IPS-18c (cell line): ENCODE measurements around the gene CACNA1D.

Experiments
- H3K4me3 ChIP-seq: 2 replicates; pipeline ENCODE4 v1.7.0; 2013; ENCODE audit warnings: low read depth, mild to moderate bottlenecking, low read length, moderate library complexity; ENCODE audit not compliant: insufficient read depth
- H3K9me3 ChIP-seq: one replicate; pipeline ENCODE4 v1.6.1; 2013; ENCODE audit warnings: mild to moderate bottlenecking, low read length, moderate library complexity; ENCODE audit not compliant: control insufficient read depth, insufficient read depth

The CACNA1D gene

DNA sequence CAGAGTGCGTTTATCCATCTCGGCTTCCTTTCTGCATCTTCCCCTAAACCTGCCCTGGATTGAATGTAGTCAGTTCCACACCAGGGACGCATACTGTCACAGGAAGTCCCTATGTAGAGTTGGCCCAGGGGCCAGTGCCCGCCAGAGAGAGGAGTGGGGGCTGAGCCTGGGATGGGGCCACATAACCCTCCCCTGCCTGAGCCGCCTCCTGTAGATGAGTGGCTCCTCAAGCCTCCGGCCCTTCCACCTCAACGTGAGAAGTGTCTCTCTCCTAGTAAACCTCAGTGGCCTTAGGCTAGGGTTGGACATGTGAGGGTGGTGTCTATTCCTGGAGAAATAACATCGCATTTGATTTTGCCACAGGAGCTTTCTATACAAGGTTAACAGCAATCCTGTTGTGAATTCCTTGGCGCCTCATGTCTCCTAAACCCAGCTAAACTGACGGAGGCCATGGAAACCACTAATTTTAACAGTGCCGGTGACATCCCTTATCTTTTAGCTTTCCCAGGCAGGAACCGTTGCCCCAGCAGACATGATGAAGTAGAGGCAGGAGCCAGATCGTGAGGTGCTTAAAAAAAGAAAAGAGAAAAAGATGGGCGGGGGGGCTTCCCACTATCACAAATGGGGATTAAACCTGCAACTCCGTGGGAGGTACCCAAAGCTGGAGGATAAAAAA lies 180.7 kb downstream of the CACNA1D start:
- Histone ChIP-seq H3K9me3 (no peaks in the 10 kb centered on the region), H3K4me3 (no peak overlapping the region)

DNA sequence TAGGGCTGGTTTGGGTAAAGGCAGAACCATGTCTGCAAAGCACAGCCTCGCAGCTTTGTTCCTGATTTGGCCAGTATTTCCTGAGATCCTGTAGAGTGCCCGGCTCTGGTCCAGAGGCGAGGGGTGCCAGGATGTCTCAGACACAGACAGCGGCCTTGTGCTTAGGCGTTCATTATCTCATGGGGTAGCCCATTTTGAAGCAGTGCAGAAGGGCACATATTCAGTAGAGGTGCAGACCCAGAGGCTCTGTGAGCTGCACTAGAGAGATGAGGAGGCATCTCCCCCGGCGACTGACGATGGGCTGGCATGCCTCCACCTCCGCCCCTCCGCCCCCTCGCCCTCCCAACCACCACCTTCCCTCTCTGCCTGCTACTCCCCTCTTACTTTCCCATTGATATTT lies 181.5 kb downstream of the CACNA1D start:
- H3K4me3 ChIP-seq, result no peak overlapping the region

DNA sequence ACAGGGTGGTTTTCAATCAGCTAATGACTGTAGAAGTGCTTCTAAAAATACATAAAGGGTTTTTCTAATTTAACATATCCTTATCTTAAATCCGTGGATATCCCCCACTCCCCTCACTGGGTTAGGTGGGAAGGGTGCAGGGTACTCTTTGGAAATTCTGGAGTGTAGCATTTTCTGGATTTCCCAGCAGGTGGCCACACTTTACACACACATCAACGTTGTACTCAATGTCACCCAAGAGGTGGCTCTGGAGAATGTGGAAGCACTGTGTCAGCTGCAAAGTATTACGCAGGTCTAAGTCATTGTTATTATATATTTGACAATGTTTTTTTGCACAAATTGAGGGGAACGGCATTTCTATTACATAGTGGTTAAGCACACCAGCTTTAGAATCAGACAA lies 183.0 kb downstream of the CACNA1D start:
- Histone ChIP-seq H3K9me3 (no peaks in the 10 kb centered on the region), H3K4me3 (no peak overlapping the region)

More for the DNA sequence above, 181.5 kb downstream of the CACNA1D start:
- H3K9me3 ChIP-seq, result no peaks in the 10 kb centered on the region

DNA sequence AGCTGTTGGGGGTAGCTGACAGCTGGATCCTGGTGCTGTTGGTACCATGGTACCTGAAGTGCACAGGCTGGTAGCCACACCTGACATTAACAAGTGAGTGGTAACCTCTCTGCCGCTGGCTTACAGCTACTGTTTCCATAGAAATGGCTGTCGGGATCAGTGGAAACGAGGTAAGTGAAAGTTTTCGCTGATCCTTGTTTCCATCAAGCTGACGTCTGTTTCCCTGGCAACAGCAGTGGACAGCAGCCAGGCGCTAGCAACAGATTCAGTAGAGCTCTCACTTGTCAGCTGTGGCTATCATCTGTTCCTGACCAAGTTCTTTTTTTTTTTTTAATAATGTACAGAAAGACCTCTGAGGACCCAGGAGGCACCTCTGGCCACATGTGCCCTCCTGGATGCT lies 185.6 kb downstream of the CACNA1D start:
- Histone ChIP-seq H3K4me3 (no peak overlapping the region), H3K9me3 (no peaks in the 10 kb centered on the region)

DNA sequence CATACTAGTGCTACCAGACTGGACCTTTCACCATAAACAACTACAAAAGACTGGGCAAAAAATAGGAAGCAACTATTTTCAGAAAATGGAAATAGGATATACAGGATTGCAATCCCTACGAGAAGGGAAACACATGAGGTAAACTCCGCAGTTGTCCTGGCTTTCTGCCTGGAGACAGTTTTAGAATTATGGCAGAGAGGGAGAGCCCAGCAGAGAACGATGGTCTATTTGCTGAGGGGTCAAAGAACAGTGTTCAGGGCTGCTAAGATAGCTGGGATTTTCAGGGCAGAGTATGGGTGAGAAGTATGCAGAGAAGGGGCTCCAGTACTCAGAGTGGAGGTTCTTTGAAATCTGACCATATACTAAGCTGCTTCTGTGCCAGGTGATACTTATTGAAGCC lies 188.4 kb downstream of the CACNA1D start:
- H3K9me3 ChIP-seq, result no peaks in the 10 kb centered on the region

DNA sequence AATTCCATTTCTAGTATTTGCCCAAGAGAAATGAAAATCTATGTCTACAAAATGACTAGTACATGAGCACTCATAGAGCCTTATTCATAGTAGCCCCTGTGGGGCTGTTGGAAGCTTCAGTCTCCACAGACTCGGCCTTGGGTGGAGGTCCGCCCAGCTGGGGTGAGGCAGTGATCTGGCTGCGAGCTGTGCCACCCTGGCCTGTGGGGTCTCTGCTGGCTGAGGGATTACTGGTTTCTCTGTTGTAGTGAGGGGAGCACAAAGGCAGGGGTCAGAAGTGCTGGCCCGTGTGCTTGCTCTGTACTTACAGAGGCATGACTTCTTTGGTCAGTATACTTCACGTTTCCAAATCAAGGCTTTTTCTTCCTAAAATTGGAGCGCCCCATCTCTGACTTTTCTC lies 193.7 kb downstream of the CACNA1D start:
- Histone ChIP-seq H3K4me3 (no peak overlapping the region), H3K9me3 (no peaks in the 10 kb centered on the region)

More for the DNA sequence above, 188.4 kb downstream of the CACNA1D start:
- no peak overlapping the region for H3K4me3 ChIP-seq

DNA sequence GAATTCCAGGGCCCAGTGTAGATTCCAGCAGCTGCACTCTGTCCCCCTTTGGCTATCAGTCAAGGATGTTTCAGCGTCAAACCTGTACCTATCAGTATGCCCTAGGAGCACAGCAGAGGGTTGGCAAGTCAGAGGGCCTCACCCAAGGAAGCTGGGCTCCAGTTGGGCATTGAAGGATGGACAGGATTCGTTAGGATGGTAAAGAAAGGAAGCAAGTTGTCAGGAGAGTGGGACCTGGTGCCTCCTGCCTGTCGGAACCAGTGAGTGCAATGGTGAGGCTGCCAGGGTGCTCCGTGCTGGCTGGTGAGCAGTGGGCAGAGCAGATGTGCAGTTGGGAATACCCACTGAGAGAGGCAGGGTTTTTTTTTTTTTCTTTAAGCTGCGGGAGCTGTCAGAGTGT lies 194.6 kb downstream of the CACNA1D start:
- Histone ChIP-seq H3K9me3 (no peaks in the 10 kb centered on the region), H3K4me3 (no peak overlapping the region)

DNA sequence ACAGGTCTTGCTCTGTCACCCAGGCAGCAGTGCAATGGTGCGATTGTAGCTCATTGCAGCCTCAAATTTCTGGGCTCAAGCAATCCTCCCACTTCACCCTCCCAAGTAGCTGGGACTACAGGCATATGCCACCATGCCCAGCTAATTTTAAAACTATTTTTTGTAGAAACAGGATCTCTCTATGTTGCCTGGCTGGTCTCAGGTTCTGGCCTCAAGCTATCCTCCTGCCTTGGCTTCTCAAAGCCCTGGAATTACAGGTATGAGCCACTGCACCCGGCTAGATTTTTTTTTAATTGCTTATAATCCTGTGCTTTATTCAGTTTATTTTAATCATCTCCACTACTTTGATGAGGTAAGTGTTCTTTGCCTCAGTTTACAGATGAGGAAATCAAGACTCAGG lies 195.3 kb downstream of the CACNA1D start:
- no peak overlapping the region for H3K4me3 ChIP-seq
- H3K9me3 ChIP-seq, result no peaks in the 10 kb centered on the region

DNA sequence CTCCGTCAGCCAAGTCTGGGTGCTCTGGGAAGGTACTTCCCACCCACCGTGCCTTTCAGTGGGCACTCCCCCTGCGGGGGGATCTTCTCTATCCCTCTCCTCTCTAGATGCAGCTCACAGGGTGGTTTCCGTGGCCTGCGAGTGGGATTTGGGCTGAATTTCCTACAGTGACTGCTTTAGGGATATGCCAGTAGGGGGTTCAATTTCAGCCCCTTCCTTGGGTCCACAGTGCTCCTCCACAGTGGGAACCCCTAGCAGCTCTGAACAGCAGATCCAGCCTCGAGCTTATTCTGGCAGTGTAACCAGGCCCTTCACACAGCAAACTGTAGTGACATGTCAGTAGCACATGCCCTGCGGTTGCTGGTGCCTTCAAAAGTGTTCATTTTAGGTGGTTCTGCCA lies 196.1 kb downstream of the CACNA1D start:
- Histone ChIP-seq H3K9me3 (no peaks in the 10 kb centered on the region), H3K4me3 (no peak overlapping the region)

DNA sequence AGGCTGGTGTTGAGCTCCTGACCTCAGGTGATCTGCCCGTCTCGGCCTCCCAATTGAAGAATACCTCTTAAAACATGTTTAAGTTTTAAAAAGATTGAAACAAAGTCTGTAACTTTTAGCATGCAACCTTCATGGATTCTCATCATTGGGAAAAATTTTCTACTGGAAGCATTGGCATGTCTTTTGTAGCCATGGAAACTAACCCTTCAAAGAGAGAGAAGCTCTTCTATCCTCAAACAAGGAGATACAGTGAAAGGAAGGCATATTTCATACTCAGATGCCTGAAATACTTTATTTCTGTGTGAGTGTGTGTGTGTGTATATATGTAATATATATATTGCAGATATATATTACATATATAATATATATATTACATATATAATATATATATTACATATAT lies 196.9 kb downstream of the CACNA1D start:
- Histone ChIP-seq H3K9me3 (no peaks in the 10 kb centered on the region), H3K4me3 (no peak overlapping the region)

DNA sequence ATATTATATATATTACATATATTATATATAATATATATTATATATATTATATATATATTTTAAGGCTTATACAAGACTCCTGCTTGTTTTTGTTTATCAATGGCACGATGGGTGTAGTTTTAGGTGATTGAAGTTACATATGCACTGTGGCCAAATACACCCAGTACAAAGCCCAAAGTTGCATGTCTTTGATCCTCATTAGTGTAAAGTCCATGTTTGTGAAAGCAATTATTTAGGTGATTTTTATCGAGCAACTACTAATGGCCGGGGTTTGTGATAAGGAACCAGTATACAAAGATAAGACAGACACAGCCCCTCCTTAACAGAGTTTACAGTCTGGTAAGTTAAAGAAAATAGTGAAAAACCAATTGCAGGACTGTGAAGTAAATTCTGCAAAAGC lies 197.5 kb downstream of the CACNA1D start:
- Histone ChIP-seq H3K4me3 (no peak overlapping the region), H3K9me3 (no peaks in the 10 kb centered on the region)

DNA sequence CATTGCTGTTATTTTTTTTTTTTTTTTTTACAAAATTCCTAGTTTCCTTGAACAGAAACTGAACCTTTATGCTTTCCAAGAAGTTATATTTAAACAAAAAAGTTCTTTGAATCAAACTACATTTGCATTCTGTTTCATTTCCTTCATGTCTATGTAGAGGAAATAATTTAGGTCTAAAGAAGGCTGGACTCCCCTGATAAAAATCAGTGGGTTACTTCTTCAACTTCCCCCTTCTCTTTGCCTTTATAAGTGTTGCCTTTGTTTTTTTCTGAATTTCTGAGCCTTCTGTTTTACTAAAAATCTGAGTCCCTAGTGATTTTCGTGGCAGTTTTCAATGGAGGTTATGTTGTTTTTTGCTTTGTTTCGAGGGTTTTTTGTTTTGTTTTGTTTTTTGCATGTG lies 199.0 kb downstream of the CACNA1D start:
- H3K4me3 ChIP-seq, result no peak overlapping the region
- H3K9me3 ChIP-seq, result no peaks in the 10 kb centered on the region

DNA sequence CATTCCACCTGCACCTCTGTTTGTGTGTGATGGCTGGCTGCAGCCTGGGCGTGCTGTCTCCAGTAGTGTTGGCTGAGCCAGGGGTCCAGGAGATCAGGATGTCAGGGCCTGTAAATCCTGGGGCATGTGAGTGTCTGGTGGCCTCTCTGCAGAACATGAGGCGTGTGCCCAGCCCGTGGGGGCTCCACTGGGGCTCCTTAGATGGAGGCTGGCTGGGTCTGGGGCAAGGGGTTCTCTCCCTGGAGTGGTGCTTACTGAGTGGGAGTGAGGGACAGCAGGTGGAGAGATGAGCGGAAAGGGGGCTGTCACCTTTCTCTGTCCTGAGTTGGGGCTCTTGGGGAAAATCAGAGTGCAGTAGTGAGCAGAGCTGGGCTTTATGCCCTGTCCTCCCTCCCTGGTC lies 199.6 kb downstream of the CACNA1D start:
- H3K9me3 ChIP-seq, result no peaks in the 10 kb centered on the region
- no peak overlapping the region for H3K4me3 ChIP-seq

DNA sequence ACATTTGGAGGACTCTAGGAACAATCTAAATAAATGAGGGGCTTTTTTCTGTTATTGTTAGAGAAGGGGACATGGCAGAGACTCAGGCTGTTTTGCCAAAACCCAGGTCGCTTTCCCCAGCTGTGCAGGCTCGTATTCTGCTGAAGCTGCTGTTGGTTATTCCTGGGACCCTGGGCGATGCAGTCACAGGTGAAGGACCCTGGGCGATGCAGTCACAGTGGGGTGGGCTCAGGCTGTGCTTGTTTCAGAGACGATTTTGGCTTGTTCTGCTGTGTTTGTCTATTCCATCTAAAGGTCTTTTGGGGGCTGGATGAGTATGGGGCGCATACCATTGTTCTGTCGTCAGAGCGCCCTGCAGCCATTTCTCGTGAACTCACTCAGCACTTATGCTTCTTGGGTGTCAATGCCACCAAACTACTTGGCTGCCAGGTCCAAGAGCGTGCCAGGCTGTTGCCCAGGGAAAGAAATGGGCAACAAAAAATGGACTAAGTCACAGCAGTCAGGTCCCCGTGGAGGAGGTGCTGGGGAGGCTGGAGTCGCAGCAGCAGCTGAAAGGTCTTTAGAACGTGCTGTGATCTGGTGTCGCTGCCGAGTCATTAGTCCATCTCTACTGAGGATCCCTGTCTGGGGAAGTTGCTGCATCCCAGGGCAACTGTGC lies 200.4 kb downstream of the CACNA1D start:
- Histone ChIP-seq H3K4me3 (no peak overlapping the region), H3K9me3 (no peaks in the 10 kb centered on the region)

DNA sequence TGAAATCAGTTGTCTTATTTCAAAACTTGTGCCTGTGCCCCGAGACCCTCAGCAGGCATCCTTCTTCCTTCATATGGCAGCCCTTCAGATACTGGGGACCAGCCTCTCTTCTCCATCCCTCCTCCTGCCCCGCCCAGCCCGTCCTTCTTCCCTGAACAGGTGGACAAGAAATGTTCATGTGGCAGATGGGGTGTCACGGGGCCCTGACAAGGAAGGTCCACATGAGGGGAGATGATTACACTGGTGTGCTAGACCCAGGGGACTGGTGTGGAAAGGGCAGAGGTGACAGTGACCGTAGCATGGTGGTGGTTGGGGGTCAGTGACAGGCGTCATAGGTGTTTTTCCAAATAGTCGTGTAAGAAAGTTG lies 200.9 kb downstream of the CACNA1D start:
- Histone ChIP-seq H3K4me3 (no peak overlapping the region), H3K9me3 (no peaks in the 10 kb centered on the region)

DNA sequence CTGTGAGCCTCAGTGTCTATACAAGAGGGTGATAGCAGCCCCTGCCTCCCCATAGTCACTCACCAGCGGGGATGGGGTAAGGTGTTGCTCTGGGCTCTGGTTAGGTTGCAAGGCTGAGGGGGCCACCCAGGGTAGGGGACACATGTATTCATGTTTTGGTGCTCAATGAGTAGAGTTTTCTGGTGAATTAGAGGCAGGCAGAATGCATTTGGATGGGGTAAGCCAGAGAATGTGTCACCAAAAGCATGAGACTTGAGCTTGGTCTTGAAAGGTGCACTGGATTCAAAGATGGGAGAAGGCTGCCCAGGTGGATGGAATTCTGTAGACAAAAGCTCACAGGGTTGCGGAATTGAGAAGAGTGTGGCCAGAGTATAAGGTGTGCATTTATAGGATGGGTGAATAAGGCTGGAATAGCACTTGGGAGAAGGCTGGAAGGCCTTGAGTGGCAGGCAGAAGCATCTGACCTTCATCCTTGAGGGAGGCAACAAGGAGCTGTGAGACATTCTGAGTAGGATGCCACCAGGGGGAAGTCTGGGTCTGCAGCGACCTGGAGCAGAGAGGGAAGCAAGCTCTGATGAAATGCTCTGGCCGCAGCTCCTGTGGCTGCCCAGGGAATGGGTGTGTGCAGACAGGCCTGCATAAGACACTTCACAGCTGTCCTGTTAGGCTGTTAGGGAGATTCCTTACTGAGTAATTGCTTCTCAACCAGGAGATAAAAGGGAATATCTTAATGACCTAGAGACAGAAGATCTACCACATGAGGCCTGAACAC lies 202.2 kb downstream of the CACNA1D start:
- no peak overlapping the region for H3K4me3 ChIP-seq
- no peaks in the 10 kb centered on the region for H3K9me3 ChIP-seq

DNA sequence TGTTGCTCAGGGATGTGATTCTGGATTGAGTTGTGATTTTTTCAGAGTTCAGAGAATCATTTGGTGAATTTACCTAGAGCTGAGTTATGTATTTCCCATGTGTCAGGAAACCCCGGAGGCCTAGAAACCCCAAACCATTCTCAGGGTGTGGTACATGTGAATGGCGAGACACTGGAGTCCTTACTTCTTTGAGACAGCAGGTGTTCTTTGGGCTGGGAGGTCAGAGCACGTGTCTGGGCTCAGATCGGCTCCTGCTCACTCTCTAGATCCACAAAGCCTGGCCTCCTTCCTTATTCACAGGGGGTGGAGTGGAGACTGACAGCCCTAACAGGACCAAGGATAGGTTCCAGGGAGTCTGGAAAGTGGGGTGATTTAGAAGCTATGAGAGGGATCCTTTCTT lies 206.0 kb downstream of the CACNA1D start:
- H3K9me3 ChIP-seq, result no peaks in the 10 kb centered on the region
- H3K4me3 ChIP-seq, result no peak overlapping the region

DNA sequence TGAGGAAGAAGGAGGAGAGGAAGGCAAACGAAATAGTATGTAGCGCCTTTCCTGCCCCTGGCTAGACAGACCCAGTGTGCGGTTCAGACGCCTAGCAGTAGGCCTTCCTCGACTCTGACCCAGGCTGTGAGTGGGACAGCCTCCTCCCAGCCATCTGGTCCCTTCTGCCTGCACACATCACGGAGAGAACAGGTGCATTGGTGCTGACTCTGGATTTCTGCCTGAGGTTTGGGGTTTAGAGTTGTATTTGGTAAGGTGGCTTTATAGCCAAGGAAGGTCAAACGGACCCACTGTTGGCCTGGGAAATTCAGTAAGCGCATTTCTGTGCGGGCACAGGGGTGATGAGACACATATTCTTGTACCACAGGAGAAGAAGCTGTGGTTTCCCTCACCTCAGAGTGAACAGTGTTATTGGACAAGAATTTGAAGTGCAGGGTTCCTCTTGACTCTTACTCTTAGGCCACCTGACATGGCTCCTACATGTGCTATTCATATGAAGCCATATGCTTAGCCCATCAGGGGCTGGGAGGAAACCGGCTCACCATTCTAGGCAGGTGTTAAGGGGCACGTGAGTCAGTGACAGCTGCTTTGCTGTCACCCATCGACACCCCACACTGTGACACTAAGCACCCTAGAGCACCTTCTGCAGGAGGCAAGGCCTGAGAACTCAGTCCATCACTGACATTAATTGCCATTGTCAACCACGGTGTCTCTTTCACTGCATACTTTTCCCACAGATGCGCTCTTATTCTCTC lies 208.5 kb downstream of the CACNA1D start:
- no peaks in the 10 kb centered on the region for H3K9me3 ChIP-seq

More for the DNA sequence above, 208.5 kb downstream of the CACNA1D start:
- no peak overlapping the region for H3K4me3 ChIP-seq
